LHCN-M2 (cell line): ENCODE measurements around the gene TCERG1L. TPM values are rescaled to one million over a fixed set of nuclear protein-coding genes. Genes with fewer than 3 reads are reported as not detected.

Experiments
- DNase-seq: peaks from one replicate; pipeline ENCODE4 v3.0.0-alpha.2; 2012; ENCODE audit warnings: low read depth
- total RNA-seq: library from RNA; depleted of rRNA; stranded (reverse); fragments of >200 nt; gene quantifications from 2 replicates; pipeline ENCODE4 v1.2.3, GENCODE V29; 2014

TCERG1L gene
- total RNA-seq, 1 experiment from 2014 or later, result not detected

DNA sequence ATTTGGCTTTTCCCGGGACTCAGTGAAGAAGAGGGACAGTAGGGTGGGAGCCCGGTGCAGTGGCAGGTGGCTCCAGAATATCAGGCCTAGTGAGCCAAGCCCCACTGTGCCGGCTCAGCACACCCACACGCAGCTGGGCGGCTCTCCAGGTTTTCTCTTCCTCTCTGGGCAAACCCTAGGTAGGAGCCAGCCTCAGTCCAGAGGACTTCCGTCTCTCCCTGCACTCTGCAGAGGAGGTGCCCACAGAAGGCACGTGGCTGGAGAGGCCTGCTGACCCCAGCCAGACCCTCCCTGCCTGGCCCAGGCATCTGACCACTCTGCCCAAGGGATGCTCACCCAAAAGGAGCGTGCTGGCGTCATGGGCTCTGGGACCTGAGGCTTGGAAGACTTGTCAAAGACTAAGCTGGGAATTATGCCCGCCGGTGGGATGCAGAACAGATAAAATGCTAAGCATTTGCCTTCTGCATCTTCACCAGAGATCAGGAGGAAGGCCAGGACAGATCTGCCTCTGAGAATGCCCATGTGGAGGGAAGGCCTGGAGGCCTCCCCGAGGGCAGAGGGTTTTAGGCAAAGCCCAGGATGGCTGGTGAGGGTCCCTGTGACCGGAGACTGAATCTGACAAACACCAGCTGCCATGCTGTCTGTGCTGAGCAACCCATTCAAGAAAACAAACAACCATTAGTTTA, 40.2 kb downstream of the TCERG1L start:
- no peak for DNase-seq

GRCh38 chr10:131270461-131271190, 40.9 kb downstream of the TCERG1L start:
- DNase-seq, result no peak

DNA sequence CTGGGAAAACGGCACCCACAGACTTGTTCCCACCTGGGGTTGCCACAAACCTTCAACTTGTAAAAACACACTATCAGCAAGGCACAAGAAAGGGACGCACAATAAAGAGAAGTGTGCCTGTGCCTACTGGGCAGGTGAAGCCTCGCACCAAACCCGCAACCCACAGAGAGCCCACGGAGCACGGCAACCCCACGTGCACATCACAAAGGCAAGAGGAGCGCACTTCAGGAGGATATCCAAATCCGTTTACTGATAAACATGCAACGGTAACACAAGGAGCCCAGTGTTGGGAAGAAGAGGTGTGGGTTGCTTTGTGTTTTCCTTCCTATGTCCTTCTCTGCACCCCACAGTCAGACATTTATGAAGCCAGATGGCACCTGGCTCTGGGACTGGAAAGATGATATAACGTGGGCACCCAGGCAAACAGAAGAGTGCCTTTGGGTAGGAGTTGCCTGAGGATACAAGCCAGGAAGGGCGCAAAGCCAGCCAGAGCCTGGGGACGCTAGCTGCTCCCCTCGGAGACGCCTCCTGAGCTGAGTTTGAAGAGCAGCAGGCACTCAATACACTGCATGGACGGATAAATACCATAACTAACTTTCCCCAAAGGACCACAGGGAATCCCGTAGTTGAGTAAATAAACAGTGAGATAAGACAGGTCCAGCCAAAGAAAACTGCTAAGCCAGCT, 41.6 kb downstream of the TCERG1L start:
- DNase-seq, result no peak

DNA sequence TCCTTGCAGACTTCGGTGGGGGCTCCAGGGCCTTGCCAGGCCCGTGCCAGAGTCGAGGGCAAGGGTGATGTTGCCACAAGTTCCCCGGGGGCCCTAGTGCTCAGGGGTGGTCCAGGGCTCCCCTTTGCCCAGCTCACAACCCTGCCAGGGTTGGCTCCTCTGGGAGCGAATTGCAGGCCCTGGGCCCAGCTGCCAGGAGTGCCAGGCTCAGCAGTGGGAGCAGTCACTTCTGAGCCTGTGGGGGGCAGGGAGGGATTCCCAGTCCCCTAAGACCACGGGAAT, 43.8 kb downstream of the TCERG1L start:
- DNase-seq, result no peak

GRCh38 chr10:131266936-131267813, 44.3 kb downstream of the TCERG1L start:
- no peak for DNase-seq

DNA sequence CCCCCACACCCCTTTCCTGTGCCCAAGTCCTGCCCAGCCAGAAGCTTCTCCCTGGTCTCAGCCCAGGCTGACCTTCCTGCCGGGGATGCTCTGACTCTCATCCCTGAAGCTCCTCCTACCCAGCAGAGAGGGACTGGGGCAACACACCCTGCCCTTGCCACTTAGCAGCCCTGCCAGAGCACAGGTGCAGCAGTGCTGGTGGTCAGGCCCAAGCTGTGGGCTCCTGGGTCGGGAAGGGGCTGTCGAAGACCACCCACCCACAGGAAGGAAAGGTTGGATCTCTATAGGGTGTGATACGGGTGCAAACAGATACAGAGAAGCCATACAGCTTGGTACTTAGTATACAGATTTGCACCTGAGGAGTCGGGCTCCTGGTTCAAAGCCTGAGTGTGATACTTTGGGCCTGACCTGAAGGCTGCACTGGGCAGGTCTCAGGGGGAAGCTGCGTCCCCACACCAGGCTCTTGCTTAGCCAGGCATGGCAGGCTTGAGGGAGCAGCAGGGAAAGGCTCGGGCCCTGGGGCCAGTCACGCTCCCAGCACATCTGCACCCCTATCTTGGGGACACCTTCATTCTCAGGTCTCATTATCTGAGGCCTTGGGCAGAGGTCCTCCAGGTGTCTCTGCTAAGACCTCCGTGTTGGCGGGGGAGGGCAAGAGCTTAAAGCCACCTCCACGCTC, 47.3 kb downstream of the TCERG1L start:
- no peak for DNase-seq

DNA sequence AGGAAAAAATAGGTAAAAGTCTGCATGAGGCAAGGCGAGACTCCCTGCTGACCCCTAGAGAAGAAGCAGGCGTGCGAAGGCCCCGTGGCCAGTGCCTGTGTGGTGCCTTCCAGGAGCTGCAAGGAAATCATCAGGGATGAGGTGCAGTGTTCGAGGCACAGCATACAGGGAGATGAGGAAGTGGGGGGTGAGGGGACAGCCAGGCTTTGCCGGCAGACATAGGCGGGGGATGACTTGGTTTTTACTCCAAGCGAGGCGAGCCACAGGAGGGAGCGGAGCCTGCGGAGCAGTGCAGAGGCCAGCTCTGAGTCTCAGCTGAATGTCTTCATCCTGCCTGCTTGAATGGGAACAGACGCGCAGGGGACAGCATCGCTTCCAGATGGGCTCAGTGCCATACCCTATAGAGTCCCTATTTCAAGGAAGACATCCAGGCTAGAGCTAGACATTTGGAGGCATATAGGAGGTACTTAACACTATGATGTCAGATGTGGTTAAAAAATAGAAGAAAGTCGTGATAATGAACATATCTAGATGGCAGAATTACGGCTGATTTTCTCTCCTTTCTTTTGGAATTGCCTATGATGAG, 49.5 kb downstream of the TCERG1L start:
- DNase-seq, result no peak

GRCh38 chr10:131260452-131261211, 50.9 kb downstream of the TCERG1L start:
- no peak for DNase-seq

DNA sequence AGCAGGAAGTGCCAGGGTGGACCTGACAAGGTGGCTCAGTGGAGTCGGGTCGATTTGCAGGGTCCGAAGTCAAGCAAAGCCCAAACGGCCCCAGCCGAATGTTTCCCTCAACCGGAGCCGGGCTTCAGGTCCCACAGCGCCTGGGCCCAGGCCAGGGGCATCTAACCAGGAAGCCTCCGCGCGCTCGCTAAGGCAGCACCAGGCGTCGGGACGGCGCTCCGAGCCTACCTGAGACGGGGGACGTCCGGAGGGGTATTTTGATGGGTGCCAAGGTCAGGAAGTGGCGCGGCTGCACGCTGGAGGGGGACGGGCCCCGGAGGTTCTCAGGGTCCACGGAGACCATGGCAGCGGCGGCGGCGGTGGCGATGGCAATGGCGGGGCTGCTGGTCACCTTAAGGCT, 51.5 kb downstream of the TCERG1L start:
- DNase-seq, result no peak

DNA sequence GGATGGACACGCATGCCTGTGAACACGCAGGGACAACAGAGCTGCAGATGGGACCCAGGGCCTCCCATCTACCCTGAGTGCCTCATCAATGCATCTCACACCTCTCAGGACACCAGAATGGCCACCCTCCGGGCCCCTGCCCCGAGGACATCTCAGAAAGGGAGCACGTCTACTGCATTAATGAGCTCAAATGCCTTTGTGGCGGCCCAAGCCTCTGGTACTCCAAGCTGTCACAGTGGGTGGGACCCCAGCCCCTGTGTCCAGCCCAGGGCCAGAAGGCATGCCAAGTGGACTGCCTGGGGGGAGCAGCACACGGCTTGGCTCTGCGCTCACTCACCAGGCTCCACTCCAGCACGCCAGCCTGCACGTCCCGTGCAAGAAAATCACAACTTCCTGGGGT, 52.0 kb downstream of the TCERG1L start:
- no peak for DNase-seq

GRCh38 chr10:131258256-131258655, 53.3 kb downstream of the TCERG1L start:
- no peak for DNase-seq

GRCh38 chr10:131257027-131257426, 54.5 kb downstream of the TCERG1L start:
- no peak for DNase-seq

- no peak for DNase-seq
Observed at GRCh38 chr10:131254859-131255252, 56.7 kb downstream of the TCERG1L start.

GRCh38 chr10:131253931-131254858, 57.3 kb downstream of the TCERG1L start:
- DNase-seq, result no peak

DNA sequence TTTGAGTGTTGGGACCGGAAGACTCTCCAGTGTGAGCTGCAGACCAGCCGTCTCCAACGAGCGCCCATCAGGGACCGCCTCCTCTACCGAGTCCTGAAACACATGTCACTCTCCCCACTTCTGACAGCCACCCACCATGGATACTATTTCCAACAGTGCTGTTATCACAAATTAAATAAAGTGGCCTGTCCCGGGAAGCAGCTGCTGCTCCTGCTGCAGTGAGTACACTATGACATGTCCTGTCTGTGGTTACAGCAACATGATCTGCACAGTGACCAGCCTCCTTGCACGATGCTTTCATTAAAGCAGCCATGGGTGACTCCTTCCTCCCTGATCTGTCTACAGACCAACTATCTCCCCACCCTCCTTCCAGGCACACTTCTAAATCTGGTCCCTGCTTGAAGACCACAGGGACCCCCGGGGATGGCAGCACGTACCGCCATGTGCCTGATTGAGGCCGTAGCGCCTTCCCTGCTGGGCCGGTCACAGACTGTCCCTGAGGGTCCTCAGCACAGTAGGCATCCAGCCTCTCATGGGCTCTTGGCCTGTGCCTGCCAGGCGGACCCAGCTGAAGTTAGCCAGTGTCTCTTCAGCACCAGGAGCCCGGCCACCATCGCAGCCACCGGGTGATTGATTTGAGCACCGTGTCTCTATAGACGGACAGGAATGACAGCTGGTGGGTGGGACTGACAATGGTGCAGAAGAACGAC, 58.8 kb downstream of the TCERG1L start:
- no peak for DNase-seq

GRCh38 chr10:131251146-131251541, 60.4 kb downstream of the TCERG1L start:
- no peak for DNase-seq

DNA sequence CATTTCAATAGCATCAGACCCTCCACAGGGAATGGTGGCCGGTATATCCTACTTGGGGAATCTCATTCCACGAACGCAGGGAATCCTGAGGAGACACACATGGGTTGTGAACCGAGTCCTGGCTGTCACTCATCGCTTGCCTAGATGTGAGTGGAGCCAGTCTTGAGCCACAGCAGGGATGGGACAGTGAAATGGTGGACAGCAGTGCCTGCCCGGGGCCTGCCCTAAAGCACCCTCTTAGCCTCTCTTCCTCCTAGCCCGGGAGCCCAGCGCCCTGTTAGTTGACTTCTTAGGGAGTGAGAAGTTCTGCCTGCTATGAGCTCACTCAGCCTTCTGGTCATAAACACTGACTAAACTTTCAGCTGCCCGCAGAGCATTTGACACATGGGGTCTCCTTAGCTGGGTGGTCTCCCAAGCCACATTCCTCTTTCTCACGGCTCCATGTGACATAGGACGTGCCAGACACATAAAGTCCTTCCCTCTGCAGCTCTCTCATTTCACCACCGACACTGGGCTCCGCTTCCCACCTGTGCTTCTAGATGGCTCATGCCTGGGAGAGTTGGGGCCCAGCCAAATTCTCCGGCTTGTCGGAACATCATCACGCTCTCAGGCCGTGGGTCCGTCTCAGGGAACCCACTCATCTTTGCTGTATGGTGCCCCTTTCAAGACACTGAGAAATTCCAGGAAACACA, 60.9 kb downstream of the TCERG1L start:
- DNase-seq, result no peak

DNA sequence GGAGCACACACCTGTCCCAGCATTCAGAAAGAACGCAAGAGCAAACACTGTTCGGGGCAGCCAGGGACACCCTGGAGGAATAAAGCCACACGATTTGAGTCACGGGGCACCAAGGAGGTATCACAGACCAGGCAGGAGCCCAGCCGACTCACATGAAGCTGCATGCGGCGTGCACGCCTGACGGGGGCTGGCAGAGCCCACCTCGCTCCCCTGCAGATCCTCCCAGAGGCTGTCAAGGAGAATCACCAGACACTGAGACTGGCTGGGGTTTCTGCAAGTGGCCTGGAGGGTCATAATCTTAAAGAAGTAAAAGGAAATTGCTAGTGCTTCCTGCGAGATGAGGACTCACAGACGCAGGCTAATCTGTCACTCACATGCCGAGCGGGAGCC, 61.6 kb downstream of the TCERG1L start:
- no peak for DNase-seq
